GM23248 (cell line): ENCODE measurements around the gene KNTC1. TPM values are rescaled to one million over a fixed set of nuclear protein-coding genes. Genes with fewer than 3 reads are reported as not detected.
"Not testable (repeated sequence)": the region's sequence is repeated elsewhere in the genome, so short reads cannot be mapped to it uniquely, and the experiment has no call there.

Source experiments
- DNase-seq: peaks from one replicate; pipeline ENCODE4 v3.0.0-alpha.2; 2015
- H2AFZ ChIP-seq: fragments of 200-600 bp; sonication (generic); 2 replicates; pipeline ENCODE4 v1.6.1; 2016; ENCODE audit warnings: antibody characterized with exemption
- H3F3A ChIP-seq: fragments of 200-600 bp; sonication (generic); 2 replicates; pipeline ENCODE4 v1.6.1; 2016; ENCODE audit warnings: mild to moderate bottlenecking, antibody characterized with exemption, mixed run types; ENCODE audit not compliant: insufficient read depth
- H3K27ac ChIP-seq: fragments of 200-600 bp; sonication (generic); 2 replicates; pipeline ENCODE4 v1.5.1; 2016; ENCODE audit warnings: mild to moderate bottlenecking
- H3K27me3 ChIP-seq: fragments of 200-600 bp; sonication (generic); replicated peaks from 2 replicates; pipeline ENCODE4 v1.6.1; 2016; ENCODE audit warnings: mild to moderate bottlenecking; ENCODE audit not compliant: insufficient read depth
- H3K36me3 ChIP-seq: fragments of 200-600 bp; sonication (generic); 2 replicates; pipeline ENCODE4 v1.6.1; 2016; ENCODE audit warnings: low read depth, mild to moderate bottlenecking
- H3K4me1 ChIP-seq: fragments of 200-600 bp; sonication (generic); 2 replicates; pipeline ENCODE4 v1.6.1; 2016; ENCODE audit warnings: mild to moderate bottlenecking; ENCODE audit not compliant: insufficient read depth
- H3K4me2 ChIP-seq: fragments of 200-600 bp; sonication (generic); one replicate; pipeline ENCODE4 v1.6.1; 2016; ENCODE audit warnings: mild to moderate bottlenecking; ENCODE audit not compliant: unreplicated experiment
- H3K4me3 ChIP-seq: fragments of 200-600 bp; sonication (generic); 2 replicates; pipeline ENCODE4 v1.5.1; 2016; ENCODE audit warnings: mild to moderate bottlenecking
- H3K79me2 ChIP-seq: fragments of 200-600 bp; sonication (generic); 2 replicates; pipeline ENCODE4 v1.6.1; 2016; ENCODE audit warnings: mild to moderate bottlenecking; ENCODE audit not compliant: insufficient read depth
- H3K9ac ChIP-seq: fragments of 200-600 bp; sonication (generic); 2 replicates; pipeline ENCODE4 v1.6.1; 2016; ENCODE audit warnings: mild to moderate bottlenecking
- H3K9me2 ChIP-seq: fragments of 200-600 bp; sonication (generic); 2 replicates; pipeline ENCODE4 v1.6.1; 2016; ENCODE audit warnings: mixed run types, mild to moderate bottlenecking, moderate library complexity; ENCODE audit not compliant: insufficient read depth
- H3K9me3 ChIP-seq: fragments of 200-600 bp; sonication (generic); one replicate; pipeline ENCODE4 v1.6.1; 2017; ENCODE audit warnings: low read depth
- H4K20me1 ChIP-seq: fragments of 200-600 bp; sonication (generic); 2 replicates; pipeline ENCODE4 v1.6.0; 2016; ENCODE audit not compliant: insufficient read depth
- EZH2 ChIP-seq: fragments of 200-600 bp; sonication (generic); IDR thresholded peaks from 2 replicates; pipeline ENCODE4 v1.6.1; 2018; ENCODE audit warnings: antibody characterized with exemption, mild to moderate bottlenecking; ENCODE audit not compliant: insufficient read depth, poor library complexity, severe bottlenecking
- EZH2phosphoT487 ChIP-seq: fragments of 200-600 bp; sonication (generic); IDR thresholded peaks from 2 replicates; pipeline ENCODE4 v1.6.1; 2018; ENCODE audit warnings: antibody characterized with exemption, moderate library complexity, mild to moderate bottlenecking, low read depth; ENCODE audit not compliant: insufficient read depth
- WGBS, 2 experiments: methylation state at CpG; one replicate each; pipeline ENCODE4 v1.1.6; 2015 to 2017; ENCODE audit warnings: low lambda C conversion rate in 2 of 2, low coverage in 1 of 2; ENCODE audit errors: missing lambda C conversion rate in 2 of 2; 5-methylcytosine and 5-hydroxymethylcytosine counted together
- in situ Hi-C: fragments of 300-500 bp; cut with MboI; formaldehyde crosslinking; loops from 2 replicates; pipeline ENCODE4 v1.15.0; 2020
- polyA plus RNA-seq: library from polyadenylated mRNA; unstranded; fragments of >200 nt; fragmentation: Nextera tagmentation; extraction: Ambion mirVana; gene quantifications from 2 replicates; pipeline ENCODE4 v1.2.1, GENCODE V29; 2016
- total RNA-seq: library from RNA; depleted of rRNA; stranded (reverse); fragments of >200 nt; shearing (Covaris generic); gene quantifications from 2 replicates; pipeline ENCODE4 v1.2.3, GENCODE V29; 2014

The KNTC1 gene
- total and polyA plus RNA-seq, 2 experiments from 2014 or later = 8.1 to 15.5 TPM

GRCh38 chr12:122547330-122547729 is 20.3 kb downstream of the KNTC1 start:
- no peaks in the 10 kb centered on the region for H3K27me3 ChIP-seq
- 86 to 90% methylated on average over 5 of the region's 5 CpGs for WGBS, 2 experiments
- H3K4me1 ChIP-seq = no peaks in the 10 kb centered on the region
- no peak for TF ChIP-seq EZH2
- no peak for TF ChIP-seq EZH2phosphoT487
- peaks cover 18% of the 10 kb centered on the region; the same call in 1 of the 2 replicates for H3K36me3 ChIP-seq
- H3K9me2 ChIP-seq = no peaks in the 10 kb centered on the region
- no peak for DNase-seq
- H3K9me3 ChIP-seq = no peaks in the 10 kb centered on the region
- no peak overlapping the region for H3K4me3 ChIP-seq
- no peak overlapping the region for H2AFZ ChIP-seq
- H4K20me1 ChIP-seq = no peaks in the 10 kb centered on the region
- no peaks in the 10 kb centered on the region for H3K79me2 ChIP-seq
- no peak overlapping the region for H3K27ac ChIP-seq
- H3K4me2 ChIP-seq = no peak overlapping the region
- in situ Hi-C loops = no loop called here
- H3K9ac ChIP-seq = no peak overlapping the region
- no peaks in the 10 kb centered on the region for H3F3A ChIP-seq

DNA sequence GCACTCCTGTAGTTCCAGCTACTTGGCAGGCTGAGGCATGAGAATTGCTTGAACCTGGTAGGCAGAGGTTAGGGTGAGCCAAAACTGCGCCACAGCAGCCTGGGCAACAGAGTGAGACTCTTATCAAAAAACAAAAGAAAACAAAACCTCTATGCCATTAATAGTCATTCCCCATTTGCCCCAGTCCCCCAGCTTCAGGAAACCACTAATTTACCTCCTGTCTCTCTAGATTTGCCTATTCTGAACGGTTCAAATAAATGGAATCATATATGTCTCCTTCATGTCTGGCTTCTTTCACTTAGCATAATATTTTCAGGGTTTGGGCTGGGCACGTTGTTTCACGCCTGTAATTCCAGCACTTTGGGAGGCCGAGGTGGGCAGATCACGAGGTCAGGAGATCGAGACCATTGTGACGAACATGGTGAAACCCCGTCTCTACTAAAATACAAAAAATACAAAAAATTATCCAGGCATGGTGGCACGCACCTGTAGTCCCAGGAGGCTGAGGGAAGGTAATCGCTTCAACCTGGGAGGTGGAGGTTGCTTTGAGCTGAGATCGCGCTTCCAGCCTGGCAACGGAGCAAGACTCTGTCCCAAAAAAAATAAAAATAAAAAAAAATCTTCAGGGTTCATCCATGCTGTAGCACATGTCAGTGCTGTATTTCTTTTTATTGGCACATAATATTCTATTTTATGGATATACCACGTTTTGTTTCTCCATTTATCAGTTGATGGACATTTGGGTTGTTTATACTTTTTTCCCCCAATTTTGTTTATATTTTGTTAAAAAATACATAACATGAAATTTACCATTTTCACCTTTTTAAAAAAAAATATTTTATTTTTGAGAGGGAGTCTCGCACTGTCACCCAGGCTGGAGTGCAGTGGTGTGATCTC is 31.9 kb downstream of the KNTC1 start:
- in situ Hi-C loops = no loop called here
- no peaks in the 10 kb centered on the region for H4K20me1 ChIP-seq
- no peaks in the 10 kb centered on the region for H3K4me1 ChIP-seq
- H3K79me2 ChIP-seq = no peaks in the 10 kb centered on the region
- H3K27me3 ChIP-seq = no peaks in the 10 kb centered on the region
- no peak overlapping the region for H3K4me2 ChIP-seq
- no peak overlapping the region for H3K27ac ChIP-seq
- no peaks in the 10 kb centered on the region for H3F3A ChIP-seq
- peaks cover 18% of the 10 kb centered on the region; the same call in 1 of the 2 replicates for H3K36me3 ChIP-seq
- no peak for TF ChIP-seq EZH2phosphoT487
- DNase-seq = no peak
- H3K9me2 ChIP-seq = no peaks in the 10 kb centered on the region
- WGBS, 2 experiments = 98 to 99% methylated on average over 16 of the region's 16 CpGs
- H3K9me3 ChIP-seq = no peaks in the 10 kb centered on the region
- H3K9ac ChIP-seq = no peak overlapping the region
- H3K4me3 ChIP-seq = no peak overlapping the region
- H2AFZ ChIP-seq = no peak overlapping the region

DNA sequence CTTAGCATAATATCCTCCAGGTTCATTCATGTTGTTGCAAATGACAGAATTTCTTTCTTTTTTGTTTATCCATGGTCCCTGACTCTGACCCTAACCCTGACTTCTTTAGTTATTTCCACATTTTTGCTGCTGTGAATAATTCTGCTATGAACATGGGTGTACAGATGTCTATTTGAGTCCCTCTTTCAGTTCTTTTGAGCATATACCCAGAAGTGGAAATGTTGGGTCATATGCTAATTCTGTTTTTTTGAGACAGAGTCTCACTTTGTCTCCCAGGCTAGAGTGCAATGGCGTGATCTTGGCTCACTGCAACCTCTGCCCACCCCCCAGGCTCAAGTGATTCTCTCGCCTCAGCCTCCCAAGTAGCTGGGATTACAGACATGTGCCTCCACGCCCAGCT is 33.1 kb downstream of the KNTC1 start:
- Histone ChIP-seq H3K9ac (no peak overlapping the region), H3K4me1 (no peaks in the 10 kb centered on the region), H3K27me3 (no peaks in the 10 kb centered on the region), H3K36me3 (peaks cover 18% of the 10 kb centered on the region; the same call in 1 of the 2 replicates), H4K20me1 (no peaks in the 10 kb centered on the region), H3K9me2 (no peaks in the 10 kb centered on the region), H3K4me3 (no peak overlapping the region), H3K27ac (no peak overlapping the region), H3K79me2 (no peaks in the 10 kb centered on the region), H3K9me3 (no peaks in the 10 kb centered on the region), H3F3A (no peaks in the 10 kb centered on the region), H3K4me2 (no peak overlapping the region), H2AFZ (no peak overlapping the region)
- in situ Hi-C loops = no loop called here
- DNase-seq = no peak
- 94 to 97% methylated on average over 3 of the region's 3 CpGs for WGBS, 2 experiments
- TF ChIP-seq EZH2phosphoT487 (no peak), EZH2 (no peak)

DNA sequence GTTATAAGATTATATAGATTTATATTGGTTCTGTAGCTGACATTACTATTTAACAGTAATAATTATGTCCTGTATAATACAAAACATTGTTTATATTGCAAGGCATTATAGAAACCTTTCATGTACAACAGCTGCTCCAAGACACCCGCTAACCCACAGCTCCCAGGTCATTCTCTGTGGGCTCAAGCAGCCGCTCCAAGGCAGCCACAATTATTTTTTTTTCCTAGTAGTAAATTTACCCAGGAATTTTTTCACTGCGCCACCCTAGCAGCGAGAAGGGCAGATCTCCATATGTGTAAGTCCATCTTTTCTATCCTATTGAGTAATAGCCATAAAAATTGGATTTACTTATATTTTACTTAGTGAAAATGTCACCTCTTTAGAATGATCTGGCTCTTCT is 36.3 kb downstream of the KNTC1 start:
- WGBS, 2 experiments = 99% methylated on average over 4 of the region's 4 CpGs
- H3K36me3 ChIP-seq = peaks cover 13% of the 10 kb centered on the region; the same call in 1 of the 2 replicates

GRCh38 chr12:122566816-122567215 is 39.8 kb downstream of the KNTC1 start:
- DNase-seq, in situ Hi-C loops, H2AFZ ChIP-seq, H3K27me3 ChIP-seq, H4K20me1 ChIP-seq, H3K4me3 ChIP-seq, H3K9ac ChIP-seq, H3K9me3 ChIP-seq, H3K4me2 ChIP-seq, H3K27ac ChIP-seq, H3K9me2 ChIP-seq, H3K79me2 ChIP-seq: not testable (repeated sequence)
- Histone ChIP-seq H3K4me1 (peaks cover 13% of the 10 kb centered on the region), H3F3A (peaks cover 16% of the 10 kb centered on the region), H3K36me3 (peaks cover 11% of the 10 kb centered on the region; the same call in 1 of the 2 replicates)
- WGBS, 2 experiments = 99% methylated on average over 5 of the region's 5 CpGs

More for the DNA sequence above, 36.3 kb downstream of the KNTC1 start:
- Histone ChIP-seq H3K4me2 (no peak overlapping the region), H3K4me3 (no peak overlapping the region), H3K9me2 (no peaks in the 10 kb centered on the region), H3K9me3 (no peaks in the 10 kb centered on the region), H3K27me3 (no peaks in the 10 kb centered on the region), H3F3A (no peaks in the 10 kb centered on the region), H3K9ac (no peak overlapping the region), H2AFZ (no peak overlapping the region), H3K27ac (no peak overlapping the region), H4K20me1 (no peaks in the 10 kb centered on the region), H3K4me1 (no peaks in the 10 kb centered on the region), H3K79me2 (no peaks in the 10 kb centered on the region)
- no peak for TF ChIP-seq EZH2
- TF ChIP-seq EZH2phosphoT487 = no peak
- no peak for DNase-seq
- in situ Hi-C loops = no loop called here
